ENCODE results near the gene GLIS1. TPM values are rescaled to one million over a fixed set of nuclear protein-coding genes. Genes with fewer than 3 reads are reported as not detected.

The GLIS1 gene
- polyA plus RNA-seq, 1 donor (not counting 4 experiments of a cell fraction or from before 2014, with no cell fraction given), result not detected

DNA sequence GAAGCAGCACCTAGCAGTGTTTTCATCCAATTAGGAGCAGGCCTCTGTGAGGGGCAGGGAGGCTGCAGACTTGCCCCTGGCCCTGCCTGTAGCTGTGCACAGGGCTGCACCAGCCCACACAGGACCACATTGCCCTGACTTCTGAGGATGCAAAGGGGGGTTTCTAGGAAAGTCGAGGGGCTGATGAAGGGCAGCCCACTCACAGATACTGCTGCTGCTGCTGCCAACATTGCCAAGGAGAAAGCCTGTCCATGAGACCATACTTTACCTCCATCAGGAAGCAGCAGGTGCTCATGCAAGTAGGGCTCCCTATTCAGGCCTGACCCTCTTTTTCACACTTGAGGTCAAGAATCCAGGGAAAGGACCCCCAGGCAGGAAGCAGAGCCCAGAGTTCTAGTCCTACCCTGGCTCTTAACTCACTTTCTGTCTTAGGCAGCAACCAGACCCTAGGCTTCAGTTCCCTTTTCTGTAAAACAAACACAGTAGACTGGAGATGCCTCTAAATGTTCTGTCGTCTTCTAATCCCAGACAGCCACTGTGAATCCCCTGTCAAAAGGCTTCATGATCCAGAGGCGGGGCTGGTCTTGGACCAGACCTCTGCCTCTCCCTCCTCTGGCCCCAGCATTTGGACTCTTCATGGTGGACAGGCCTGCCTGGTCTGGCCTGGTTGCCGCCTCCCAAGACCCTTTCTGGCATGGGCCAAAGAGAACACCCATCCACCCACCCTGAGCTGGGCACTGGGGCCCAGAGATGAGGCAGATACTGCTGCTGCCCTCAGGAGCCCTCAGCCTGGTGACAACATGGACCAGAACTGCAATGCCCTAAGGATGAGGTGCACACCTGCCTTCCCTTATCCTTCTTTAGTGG lies 120.2 kb downstream of the GLIS1 start:
- TF ChIP-seq, protein P1, sequence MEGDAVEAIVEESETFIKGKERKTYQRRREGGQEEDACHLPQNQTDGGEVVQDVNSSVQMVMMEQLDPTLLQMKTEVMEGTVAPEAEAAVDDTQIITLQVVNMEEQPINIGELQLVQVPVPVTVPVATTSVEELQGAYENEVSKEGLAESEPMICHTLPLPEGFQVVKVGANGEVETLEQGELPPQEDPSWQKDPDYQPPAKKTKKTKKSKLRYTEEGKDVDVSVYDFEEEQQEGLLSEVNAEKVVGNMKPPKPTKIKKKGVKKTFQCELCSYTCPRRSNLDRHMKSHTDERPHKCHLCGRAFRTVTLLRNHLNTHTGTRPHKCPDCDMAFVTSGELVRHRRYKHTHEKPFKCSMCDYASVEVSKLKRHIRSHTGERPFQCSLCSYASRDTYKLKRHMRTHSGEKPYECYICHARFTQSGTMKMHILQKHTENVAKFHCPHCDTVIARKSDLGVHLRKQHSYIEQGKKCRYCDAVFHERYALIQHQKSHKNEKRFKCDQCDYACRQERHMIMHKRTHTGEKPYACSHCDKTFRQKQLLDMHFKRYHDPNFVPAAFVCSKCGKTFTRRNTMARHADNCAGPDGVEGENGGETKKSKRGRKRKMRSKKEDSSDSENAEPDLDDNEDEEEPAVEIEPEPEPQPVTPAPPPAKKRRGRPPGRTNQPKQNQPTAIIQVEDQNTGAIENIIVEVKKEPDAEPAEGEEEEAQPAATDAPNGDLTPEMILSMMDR (optimal IDR thresholded peaks at IDR 0.05 in 1 of 3, IDR thresholded peaks at IDR 0.05 in 1 of 3, conservative IDR thresholded peaks at IDR 0.05 in 1 of 3; ENCODE audit: extremely low read depth in 1 of 3, insufficient read depth in 2 of 3, low read length in 3 of 3), result no peak
- TF ChIP-seq EZH2 (IDR thresholded peaks at IDR 0.05; ENCODE audit: low read length), result no peak
- dilution Hi-C loops (cut with MboI; ENCODE audit: extremely low pct_ligation_motif_present, low sequenced_read_pairs), result no loop called here
- DNase-seq (ENCODE audit: low read depth, low spot score), result no peak
- H3K79me2 ChIP-seq (ENCODE audit: control insufficient read depth, insufficient read depth, low read length), result no peaks in the 10 kb centered on the region
- H3K4me1 ChIP-seq (ENCODE audit: control insufficient read depth, extremely low read depth, insufficient read depth, low read length), result no peaks in the 10 kb centered on the region
- no peak overlapping the region for H3K9ac ChIP-seq (ENCODE audit: control insufficient read depth, extremely low read depth, insufficient read depth, low read length)
- H3K9me3 ChIP-seq (ENCODE audit: control insufficient read depth, low read depth, low read length), result no peaks in the 10 kb centered on the region
- H3K9me1 ChIP-seq (ENCODE audit: control insufficient read depth, extremely low read depth, insufficient read depth, low read length), result no peaks in the 10 kb centered on the region
- H3K27me3 ChIP-seq (ENCODE audit: control insufficient read depth, extremely low read depth, insufficient read depth, low read length), result no peaks in the 10 kb centered on the region
- no peak overlapping the region for H2AFZ ChIP-seq (ENCODE audit: control insufficient read depth, low read length)
- no peaks in the 10 kb centered on the region for H3K36me3 ChIP-seq (ENCODE audit: control insufficient read depth in 2 of 2, extremely low read depth in 1 of 2, insufficient read depth in 2 of 2, low read length in 2 of 2)
- H3K4me3 ChIP-seq (ENCODE audit: control insufficient read depth in 2 of 3, extremely low read depth in 1 of 3, insufficient read depth in 2 of 3, low read depth in 1 of 3, low read length in 3 of 3), result no peak overlapping the region
- no peak overlapping the region for H3K4me2 ChIP-seq (ENCODE audit: control insufficient read depth, extremely low read depth, insufficient read depth, low read depth, low read length)
- FAIRE-seq, result no peak
- H4K20me1 ChIP-seq (ENCODE audit: control insufficient read depth, extremely low read depth, insufficient read depth, low read length), result no peaks in the 10 kb centered on the region
- no peak overlapping the region for H3K27ac ChIP-seq (ENCODE audit: control insufficient read depth, insufficient read depth, low read length)

DNA sequence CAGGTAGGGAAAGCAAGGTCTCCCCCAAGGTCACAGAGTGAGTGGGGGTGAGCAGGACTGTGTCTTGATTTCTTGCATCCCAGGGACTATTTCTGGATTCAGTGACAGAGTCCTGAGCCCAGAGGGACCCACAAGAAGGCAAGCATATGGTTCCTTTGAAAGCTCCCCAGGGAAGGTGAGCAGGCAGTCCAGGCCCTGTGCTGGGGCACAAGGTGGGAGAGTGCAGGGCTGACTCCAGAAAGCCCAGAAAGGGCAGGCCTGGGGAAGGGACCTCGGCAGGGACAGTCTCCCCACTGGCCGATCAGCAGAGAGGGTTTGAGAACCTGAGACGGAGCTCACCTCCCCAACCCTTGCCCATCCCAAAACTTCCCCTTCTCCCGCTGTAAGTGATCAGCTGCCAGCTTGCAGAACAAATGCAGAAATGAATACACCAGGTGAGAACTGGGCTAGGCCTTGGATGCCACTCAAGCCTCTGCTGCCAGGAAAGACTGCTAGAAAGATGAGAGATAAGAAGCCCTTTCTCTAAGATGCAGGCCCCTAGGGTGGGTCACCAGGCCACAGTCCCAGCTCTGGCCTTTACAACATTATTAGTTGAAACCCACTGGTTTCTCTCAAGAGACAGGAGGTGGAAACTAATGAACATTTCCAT lies 121.0 kb downstream of the GLIS1 start:
- no peaks in the 10 kb centered on the region for H3K4me1 ChIP-seq (ENCODE audit: control insufficient read depth, extremely low read depth, insufficient read depth, low read length)
- H3K9me3 ChIP-seq (ENCODE audit: control insufficient read depth, low read depth, low read length), result no peaks in the 10 kb centered on the region
- no peak for DNase-seq (ENCODE audit: low read depth, low spot score)
- dilution Hi-C loops (cut with MboI; ENCODE audit: extremely low pct_ligation_motif_present, low sequenced_read_pairs), result no loop called here
- H3K27me3 ChIP-seq (ENCODE audit: control insufficient read depth, extremely low read depth, insufficient read depth, low read length), result no peaks in the 10 kb centered on the region
- H3K36me3 ChIP-seq (ENCODE audit: control insufficient read depth in 2 of 2, extremely low read depth in 1 of 2, insufficient read depth in 2 of 2, low read length in 2 of 2), result no peaks in the 10 kb centered on the region
- no peak overlapping the region for H3K9ac ChIP-seq (ENCODE audit: control insufficient read depth, extremely low read depth, insufficient read depth, low read length)
- H3K9me1 ChIP-seq (ENCODE audit: control insufficient read depth, extremely low read depth, insufficient read depth, low read length), result no peaks in the 10 kb centered on the region
- no peaks in the 10 kb centered on the region for H4K20me1 ChIP-seq (ENCODE audit: control insufficient read depth, extremely low read depth, insufficient read depth, low read length)
- no peak for FAIRE-seq
- no peak overlapping the region for H2AFZ ChIP-seq (ENCODE audit: control insufficient read depth, low read length)
- no peaks in the 10 kb centered on the region for H3K79me2 ChIP-seq (ENCODE audit: control insufficient read depth, insufficient read depth, low read length)
- no peak overlapping the region for H3K4me2 ChIP-seq (ENCODE audit: control insufficient read depth, extremely low read depth, insufficient read depth, low read depth, low read length)
- H3K4me3 ChIP-seq (ENCODE audit: control insufficient read depth in 2 of 3, extremely low read depth in 1 of 3, insufficient read depth in 2 of 3, low read depth in 1 of 3, low read length in 3 of 3), result no peak overlapping the region
- TF ChIP-seq, protein P1 (optimal IDR thresholded peaks at IDR 0.05 in 1 of 3, IDR thresholded peaks at IDR 0.05 in 1 of 3, conservative IDR thresholded peaks at IDR 0.05 in 1 of 3; ENCODE audit: extremely low read depth in 1 of 3, insufficient read depth in 2 of 3, low read length in 3 of 3), result no peak
- TF ChIP-seq EZH2 (IDR thresholded peaks at IDR 0.05; ENCODE audit: low read length), result no peak
- H3K27ac ChIP-seq (ENCODE audit: control insufficient read depth, insufficient read depth, low read length), result no peak overlapping the region

Data from keratinocyte (primary cell).